ENCODE results near the gene YBEY.

DNA sequence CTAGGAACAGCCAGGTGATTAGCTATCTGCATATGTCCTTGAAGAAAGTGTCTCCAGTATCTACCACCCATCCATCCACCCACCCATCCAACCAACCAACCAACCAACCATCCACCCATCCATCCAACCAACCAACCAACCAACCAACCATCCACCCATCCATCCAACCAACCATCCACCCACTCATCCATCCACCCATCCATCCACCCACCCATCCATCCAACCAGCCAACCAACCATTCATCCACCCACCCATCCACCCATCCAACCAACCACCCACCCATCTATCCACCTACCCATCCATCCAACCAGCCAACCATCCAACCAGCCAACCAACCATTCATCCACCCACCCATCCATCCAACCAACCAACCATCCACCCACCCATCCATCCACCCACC, 25.4 kb downstream of the YBEY start:
- TF ChIP-seq, protein P1, sequence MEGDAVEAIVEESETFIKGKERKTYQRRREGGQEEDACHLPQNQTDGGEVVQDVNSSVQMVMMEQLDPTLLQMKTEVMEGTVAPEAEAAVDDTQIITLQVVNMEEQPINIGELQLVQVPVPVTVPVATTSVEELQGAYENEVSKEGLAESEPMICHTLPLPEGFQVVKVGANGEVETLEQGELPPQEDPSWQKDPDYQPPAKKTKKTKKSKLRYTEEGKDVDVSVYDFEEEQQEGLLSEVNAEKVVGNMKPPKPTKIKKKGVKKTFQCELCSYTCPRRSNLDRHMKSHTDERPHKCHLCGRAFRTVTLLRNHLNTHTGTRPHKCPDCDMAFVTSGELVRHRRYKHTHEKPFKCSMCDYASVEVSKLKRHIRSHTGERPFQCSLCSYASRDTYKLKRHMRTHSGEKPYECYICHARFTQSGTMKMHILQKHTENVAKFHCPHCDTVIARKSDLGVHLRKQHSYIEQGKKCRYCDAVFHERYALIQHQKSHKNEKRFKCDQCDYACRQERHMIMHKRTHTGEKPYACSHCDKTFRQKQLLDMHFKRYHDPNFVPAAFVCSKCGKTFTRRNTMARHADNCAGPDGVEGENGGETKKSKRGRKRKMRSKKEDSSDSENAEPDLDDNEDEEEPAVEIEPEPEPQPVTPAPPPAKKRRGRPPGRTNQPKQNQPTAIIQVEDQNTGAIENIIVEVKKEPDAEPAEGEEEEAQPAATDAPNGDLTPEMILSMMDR (IDR thresholded peaks at IDR 0.05): no peak
- no peak for TF ChIP-seq POLR2A (IDR thresholded peaks at IDR 0.05)

Data from heart left ventricle (tissue), 13 donors.